HCT116 (cell line): ENCODE results near the gene PGGT1B. TPM values are rescaled to one million over a fixed set of nuclear protein-coding genes. Genes with fewer than 3 reads are reported as not detected.

ENCODE experiments used
- ATAC-seq: fragments of 200-7000 bp; cut with Tn5 transposase; 2 replicates; pipeline ENCODE4 v1.9.1; 2020; ENCODE audit warnings: mild to moderate bottlenecking, moderate library complexity
- BruUV-seq: library from RNA; stranded (reverse); fragments of 400-500 nt; replicated peaks from 2 replicates; lab custom pipeline; 2021; lab: Mats Ljungman, UMichigan
- CTCF ChIA-PET: fragments of 300-600 bp; sonication (Branson Sonifier 250); formaldehyde crosslinking; loops from one replicate; lab custom pipeline; 2021; ENCODE audit warnings: antibody characterized with exemption; lab: Charles Lee
- POLR2A ChIA-PET: fragments of 300-600, 350-600 bp; sonication (Branson Sonifier 250); formaldehyde crosslinking; loops from one replicate; lab custom pipeline; 2021; ENCODE audit warnings: antibody characterized with exemption; lab: Charles Lee
- RAD21 ChIA-PET, 2 experiments: fragments of 300-600 bp; sonication (Branson Sonifier 250); formaldehyde crosslinking; loops; one replicate each; lab custom pipeline; 2023; ENCODE audit warnings: low total read pairs in 2 of 2; ENCODE audit not compliant: uncharacterized antibody in 2 of 2, unreplicated experiment in 2 of 2, low non-redundant PET in 1 of 2; lab: Charles Lee
- DNase-seq: peaks from one replicate; pipeline ENCODE4 v3.0.0-alpha.2; 2010; ENCODE audit warnings: low read depth, low spot score
- H2AFZ ChIP-seq: fragments of 200-600 bp; shearing (Covaris generic), sonication (generic); 2 replicates; pipeline ENCODE4 v1.6.1; 2017; ENCODE audit warnings: low read depth, mixed run types, mixed read lengths, antibody characterized with exemption, low read length; ENCODE audit not compliant: poor library complexity, severe bottlenecking
- H3K27ac ChIP-seq: 2 replicates; pipeline ENCODE4 v1.5.1; 2012; ENCODE audit warnings: low read depth, low read length
- H3K27me3 ChIP-seq: fragments of 200-600 bp; sonication (generic); 2 replicates; pipeline ENCODE4 v1.6.1; 2016; ENCODE audit warnings: mixed run types, low read length, mixed read lengths; ENCODE audit not compliant: insufficient read depth
- H3K36me3 ChIP-seq, 2 experiments: fragments of 200-500 bp in 1 of 2; fragments of 200-600 bp in 1 of 2; sonication (Bioruptor generic) in 1 of 2; sonication (generic) in 1 of 2; 2 replicates each; pipeline versions ENCODE4 v1.5.1 to v1.6.1; 2014 to 2016; ENCODE audit warnings: low read length in 2 of 2, inconsistent platforms in 1 of 2, mixed read lengths in 1 of 2, mixed run types in 1 of 2; ENCODE audit not compliant: insufficient read depth in 2 of 2, control insufficient read depth in 1 of 2
- H3K4me1 ChIP-seq, 2 experiments: fragments of 200-600 bp in 1 of 2; sonication (generic) in 1 of 2; 2 replicates each; pipeline versions ENCODE4 v1.5.1 to v1.6.1; 2012 to 2017; ENCODE audit warnings: low read length in 2 of 2, inconsistent platforms in 1 of 2, mild to moderate bottlenecking in 1 of 2, mixed read lengths in 1 of 2, mixed run types in 1 of 2, moderate library complexity in 1 of 2; ENCODE audit not compliant: insufficient read depth in 2 of 2, control insufficient read depth in 1 of 2
- H3K4me2 ChIP-seq: fragments of 200-600 bp; sonication (generic); 2 replicates; pipeline ENCODE4 v1.6.1; 2017; ENCODE audit warnings: mixed run types, low read length, mixed read lengths
- H3K4me3 ChIP-seq, 2 experiments: fragments of 200-600 bp in 1 of 2; sonication (generic) in 1 of 2; replicated peaks in 1 of 2; 2 replicates each; pipeline ENCODE4 v1.5.1; 2011 to 2016; ENCODE audit warnings: low read length in 2 of 2, control low read depth in 1 of 2, low read depth in 1 of 2, mild to moderate bottlenecking in 1 of 2, mixed read lengths in 1 of 2, mixed run types in 1 of 2
- H3K79me2 ChIP-seq: fragments of 200-600 bp; sonication (generic); 2 replicates; pipeline ENCODE4 v1.6.1; 2017; ENCODE audit warnings: mild to moderate bottlenecking, mixed run types, low read length, moderate library complexity, mixed read lengths; ENCODE audit not compliant: insufficient read depth
- H3K9ac ChIP-seq: fragments of 200-600 bp; sonication (generic); 2 replicates; pipeline ENCODE4 v1.6.1; 2016; ENCODE audit warnings: low read length, mixed read lengths
- H3K9me2 ChIP-seq: fragments of 200-600 bp; sonication (generic), shearing (Covaris generic); 2 replicates; pipeline ENCODE4 v1.6.1; 2017; ENCODE audit warnings: mixed run types, mild to moderate bottlenecking, moderate library complexity; ENCODE audit not compliant: insufficient read depth
- H3K9me3 ChIP-seq, 2 experiments: fragments of 200-500 bp in 1 of 2; fragments of 200-600 bp in 1 of 2; sonication (Bioruptor generic) in 1 of 2; sonication (generic) in 1 of 2; 2 replicates each; pipeline ENCODE4 v1.6.1; 2014 to 2017; ENCODE audit warnings: low read length in 2 of 2, mixed read lengths in 2 of 2, inconsistent platforms in 1 of 2, low read depth in 1 of 2, mild to moderate bottlenecking in 1 of 2, mixed run types in 1 of 2, moderate library complexity in 1 of 2; ENCODE audit not compliant: control insufficient read depth in 1 of 2, insufficient read depth in 1 of 2
- H4K20me1 ChIP-seq: fragments of 200-600 bp; sonication (generic), shearing (Covaris generic); 2 replicates; pipeline ENCODE4 v1.6.1; 2017; ENCODE audit warnings: mixed run types, mild to moderate bottlenecking, moderate library complexity; ENCODE audit not compliant: insufficient read depth
- ATF3 ChIP-seq: IDR thresholded peaks from 2 replicates; pipeline ENCODE4 v1.6.1; 2012
- CEBPB ChIP-seq: IDR thresholded peaks from 2 replicates; pipeline ENCODE4 v1.6.1; 2012; ENCODE audit warnings: low read depth
- JUND ChIP-seq: IDR thresholded peaks from 2 replicates; pipeline ENCODE4 v1.6.1; 2012
- RAD21 ChIP-seq: IDR thresholded peaks from 2 replicates; pipeline ENCODE4 v1.6.1; 2012; ENCODE audit warnings: low read depth, mild to moderate bottlenecking
- intact Hi-C: fragments of 100-400 bp; cut with micrococcal nuclease; formaldehyde crosslinking; loops from 2 replicates; pipeline ENCODE4 v1.10.0; 2022
- total RNA-seq: library from RNA; stranded (reverse); gene quantifications from one replicate; pipeline ENCODE4 v1.2.1, GENCODE V29; 2021; ENCODE audit not compliant: unreplicated experiment
- TF ChIP-seq, protein P1 (sequence below), 3 experiments: fragments of 200-600 bp in 1 of 3; sonication (generic) in 1 of 3; IDR thresholded peaks in 2 of 3; conservative IDR thresholded peaks in 1 of 3; 2 replicates each; pipeline ENCODE4 v1.5.1; 2012 to 2017; ENCODE audit warnings: low read depth in 2 of 3, low read length in 2 of 3, antibody characterized with exemption in 1 of 3, borderline replicate concordance in 1 of 3, control low read depth in 1 of 3, mild to moderate bottlenecking in 1 of 3, mixed read lengths in 1 of 3, mixed run types in 1 of 3, moderate library complexity in 1 of 3; ENCODE audit not compliant: insufficient read depth in 1 of 3

PGGT1B gene
- total RNA-seq, 1 experiment from 2014 or later, result 45.8 TPM

DNA sequence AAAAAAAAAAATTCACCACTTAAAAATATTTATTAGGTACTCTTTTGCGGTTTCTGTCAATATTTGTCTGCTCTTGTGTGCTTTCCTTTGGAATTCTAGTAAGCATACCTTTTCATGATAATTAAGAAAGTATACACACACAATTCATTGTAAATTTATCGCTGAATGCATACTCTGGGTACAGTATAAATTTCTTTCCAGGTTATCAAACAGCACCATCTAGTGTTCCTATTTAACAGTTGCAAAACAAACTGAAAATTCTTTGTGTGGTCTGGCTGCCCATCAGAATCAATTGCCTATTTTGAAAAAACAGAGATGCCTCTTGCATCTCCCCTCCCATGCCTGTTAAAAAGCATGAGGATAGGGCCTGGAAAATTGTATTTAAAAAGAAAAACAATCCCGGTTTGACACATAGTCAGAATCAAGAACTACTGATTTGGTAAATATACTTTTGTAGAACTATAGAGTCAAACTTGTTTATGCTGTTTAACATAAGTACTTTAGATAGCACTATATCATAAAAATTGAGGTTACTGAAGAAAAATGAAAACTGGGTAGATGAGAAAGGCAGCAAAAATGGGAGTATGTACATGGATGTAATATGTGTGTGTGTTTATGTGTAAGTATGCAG lies 16.2 kb downstream of the PGGT1B start:
- no peak for TF ChIP-seq JUND
- TF ChIP-seq CEBPB, result 0 out of 2 replicates have a peak, but pooled peaks have one; percentile 15
- TF ChIP-seq, protein P1, sequence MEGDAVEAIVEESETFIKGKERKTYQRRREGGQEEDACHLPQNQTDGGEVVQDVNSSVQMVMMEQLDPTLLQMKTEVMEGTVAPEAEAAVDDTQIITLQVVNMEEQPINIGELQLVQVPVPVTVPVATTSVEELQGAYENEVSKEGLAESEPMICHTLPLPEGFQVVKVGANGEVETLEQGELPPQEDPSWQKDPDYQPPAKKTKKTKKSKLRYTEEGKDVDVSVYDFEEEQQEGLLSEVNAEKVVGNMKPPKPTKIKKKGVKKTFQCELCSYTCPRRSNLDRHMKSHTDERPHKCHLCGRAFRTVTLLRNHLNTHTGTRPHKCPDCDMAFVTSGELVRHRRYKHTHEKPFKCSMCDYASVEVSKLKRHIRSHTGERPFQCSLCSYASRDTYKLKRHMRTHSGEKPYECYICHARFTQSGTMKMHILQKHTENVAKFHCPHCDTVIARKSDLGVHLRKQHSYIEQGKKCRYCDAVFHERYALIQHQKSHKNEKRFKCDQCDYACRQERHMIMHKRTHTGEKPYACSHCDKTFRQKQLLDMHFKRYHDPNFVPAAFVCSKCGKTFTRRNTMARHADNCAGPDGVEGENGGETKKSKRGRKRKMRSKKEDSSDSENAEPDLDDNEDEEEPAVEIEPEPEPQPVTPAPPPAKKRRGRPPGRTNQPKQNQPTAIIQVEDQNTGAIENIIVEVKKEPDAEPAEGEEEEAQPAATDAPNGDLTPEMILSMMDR (IDR thresholded peaks at IDR 0.05 in 2 of 3, conservative IDR thresholded peaks at IDR 0.05 in 1 of 3; ENCODE audit: borderline replicate concordance in 1 of 3, insufficient read depth in 1 of 3, low read depth in 2 of 3, low read length in 2 of 3), result peak; percentile 57 to 84 (median 70); a peak in 5 of 6 replicates
- TF ChIP-seq RAD21, result peak; percentile 85
- no peak for TF ChIP-seq ATF3
- POLR2A ChIA-PET, result no interaction called here
- H3K9me2 ChIP-seq, result no peaks in the 10 kb centered on the region
- H3K36me3 ChIP-seq, result peaks cover 0 to 6% of the 10 kb centered on the region in 2 experiments; a peak in 2 of 4 replicates
- RAD21 ChIA-PET, result interaction anchor here in 1 of 2 experiments (1.2 kb wide), 1 partner anchor 149 kb away, joined by 3 read pairs; no protein-coding TSS in a partner anchor
- CTCF ChIA-PET, result interaction anchor here (1.5 kb wide), 1 partner anchor 148 kb away, joined by 9 read pairs; no protein-coding TSS in a partner anchor
- no peak overlapping the region for H3K4me2 ChIP-seq
- H3K4me3 ChIP-seq, result no peak overlapping the region
- H3K4me1 ChIP-seq, result peaks cover 0 to 36% of the 10 kb centered on the region in 2 experiments; a peak in 2 of 4 replicates
- DNase-seq (peak; percentile 35), ATAC-seq (peak; percentile 79)
- H3K27me3 ChIP-seq, result no peaks in the 10 kb centered on the region
- no peaks in the 10 kb centered on the region for H4K20me1 ChIP-seq
- intact Hi-C loops, result loop anchor here (1.0 to 10.0 kb wide), 5 partner anchors 148 to 1569 kb away; no protein-coding TSS in a partner anchor
- H3K79me2 ChIP-seq, result peaks cover 54% of the 10 kb centered on the region
- H3K9me3 ChIP-seq, result no peaks in the 10 kb centered on the region
- H3K27ac ChIP-seq, result no peak overlapping the region
- H3K9ac ChIP-seq, result no peak overlapping the region
- no peak overlapping the region for H2AFZ ChIP-seq
- no TSS peak for BruUV-seq
